Gastrocnemius medialis (tissue), 4 donors: ENCODE data around the gene PLEKHG3. TPM values are rescaled to one million over a fixed set of nuclear protein-coding genes. Genes with fewer than 3 reads are reported as not detected.

Experiments used
- ATAC-seq, 2 donors: fragments of 150-250 bp; one replicate each; pipeline ENCODE4 v1.9.1; 2016
- DNase-seq, 2 donors: peaks; one replicate each; pipeline ENCODE4 v3.0.0-alpha.2; 2019
- H3K27ac ChIP-seq, 4 donors: fragments of 200-600 bp; sonication (generic); 1 replicate in 1 of 4; 2 replicates in 3 of 4; pipeline ENCODE4 v1.5.1; 2016 to 2018; ENCODE audit warnings: mild to moderate bottlenecking in 2 of 4, moderate library complexity in 1 of 4
- H3K27me3 ChIP-seq, 3 donors: fragments of 200-600 bp; sonication (generic) in 2 of 3; 1 replicate in 1 of 3; 2 replicates in 2 of 3; pipeline versions ENCODE4 v1.5.1 to v1.6.0; 2016 to 2019; ENCODE audit warnings: mild to moderate bottlenecking in 1 of 3, moderate library complexity in 1 of 3
- H3K36me3 ChIP-seq, 2 donors: fragments of 200-600 bp; sonication (generic) in 1 of 2; one replicate each; pipeline ENCODE4 v1.5.1; 2017 to 2018
- H3K4me1 ChIP-seq, 2 donors: fragments of 200-600 bp; sonication (generic) in 1 of 2; one replicate each; pipeline ENCODE4 v1.5.1; 2016 to 2017; ENCODE audit warnings: mild to moderate bottlenecking in 2 of 2
- H3K4me3 ChIP-seq, 4 donors: fragments of 200-600 bp; sonication (generic) in 3 of 4; 1 replicate in 1 of 4; 2 replicates in 3 of 4; pipeline ENCODE4 v1.5.1; 2016 to 2019; ENCODE audit warnings: mild to moderate bottlenecking in 2 of 4
- H3K9me3 ChIP-seq, 3 donors: fragments of 200-600 bp; sonication (generic) in 2 of 3; 1 replicate in 1 of 3; 2 replicates in 2 of 3; pipeline ENCODE4 v1.5.1; 2016 to 2019
- POLR2A ChIP-seq, 2 donors: fragments of 450-650 bp; IDR thresholded peaks; one replicate each; pipeline ENCODE4 v1.6.1; 2017; ENCODE audit warnings: antibody characterized with exemption in 2 of 2, mild to moderate bottlenecking in 2 of 2, moderate library complexity in 2 of 2
- in situ Hi-C, 4 donors: fragments of 200-750 bp; cut with MboI; loops; one replicate each; pipeline versions ENCODE4 v1.15.0 to v1.8.0; 2017; ENCODE audit warnings: low sequenced_read_pairs in 4 of 4
- intact Hi-C: fragments of 100-400 bp; cut with DNase I; formaldehyde crosslinking; loops from one replicate; pipeline ENCODE4 v1.15.1; 2023; ENCODE audit warnings: low total_unique reads
- microRNA-seq, 2 donors: library from miRNA; unstranded; fragments of <30 nt; microRNA quantifications; one replicate each; pipeline ENCODE4, GENCODE V29; 2016; ENCODE audit warnings: borderline replicate concordance in 2 of 2
- total RNA-seq, 4 donors: library from RNA; depleted of rRNA; stranded (reverse); fragments of >200 nt; gene quantifications; one replicate each; pipeline versions ENCODE4 v1.1.0 to v1.2.3, GENCODE V29; 2016
- TF ChIP-seq, protein P1 (sequence below), 5 experiments: fragments of 450-650 bp in 3 of 5; fragments of 200-600 bp in 2 of 5; sonication (generic) in 2 of 5; IDR thresholded peaks in 4 of 5; conservative IDR thresholded peaks in 1 of 5; 1 replicate in 4 of 5; 2 replicates in 1 of 5; pipeline ENCODE4 v1.5.1; 2016 to 2019; ENCODE audit warnings: antibody characterized with exemption in 5 of 5, mild to moderate bottlenecking in 3 of 5, moderate library complexity in 3 of 5

The PLEKHG3 gene
- total RNA-seq, 4 donors from 2014 or later = 8.8 to 18.8 (median 14.5) TPM

DNA sequence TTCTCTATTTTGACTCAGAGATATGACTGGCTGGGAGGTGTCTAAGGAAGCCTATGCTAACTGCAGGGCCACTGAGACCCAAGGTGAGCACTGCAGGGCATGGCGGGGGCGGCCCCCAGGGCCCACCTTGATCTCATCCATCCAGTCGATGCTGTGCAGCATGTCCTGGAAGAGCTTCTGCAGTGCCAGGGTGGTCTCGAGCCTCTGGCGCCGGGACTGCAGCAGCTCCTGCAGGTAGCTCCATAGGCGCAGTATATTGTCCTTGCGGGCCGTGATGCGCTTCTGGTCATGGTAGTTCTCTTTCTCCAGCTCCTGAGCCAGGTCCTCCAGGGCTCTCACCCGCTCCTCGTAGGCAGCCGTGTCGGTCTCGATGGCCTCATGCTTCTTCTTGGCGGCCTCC is 91.0 kb downstream of the PLEKHG3 start:
- no peaks in the 10 kb centered on the region for H3K27me3 ChIP-seq
- intact Hi-C loops (no loop called here), in situ Hi-C loops (no loop called here)
- H3K27ac ChIP-seq = no peak overlapping the region
- ATAC-seq (no peak), DNase-seq (no peak)
- H3K36me3 ChIP-seq = peaks cover 3 to 98% of the 10 kb centered on the region in 2 donors
- H3K9me3 ChIP-seq = no peaks in the 10 kb centered on the region
- no peak overlapping the region for H3K4me3 ChIP-seq
- TF ChIP-seq, protein P1, sequence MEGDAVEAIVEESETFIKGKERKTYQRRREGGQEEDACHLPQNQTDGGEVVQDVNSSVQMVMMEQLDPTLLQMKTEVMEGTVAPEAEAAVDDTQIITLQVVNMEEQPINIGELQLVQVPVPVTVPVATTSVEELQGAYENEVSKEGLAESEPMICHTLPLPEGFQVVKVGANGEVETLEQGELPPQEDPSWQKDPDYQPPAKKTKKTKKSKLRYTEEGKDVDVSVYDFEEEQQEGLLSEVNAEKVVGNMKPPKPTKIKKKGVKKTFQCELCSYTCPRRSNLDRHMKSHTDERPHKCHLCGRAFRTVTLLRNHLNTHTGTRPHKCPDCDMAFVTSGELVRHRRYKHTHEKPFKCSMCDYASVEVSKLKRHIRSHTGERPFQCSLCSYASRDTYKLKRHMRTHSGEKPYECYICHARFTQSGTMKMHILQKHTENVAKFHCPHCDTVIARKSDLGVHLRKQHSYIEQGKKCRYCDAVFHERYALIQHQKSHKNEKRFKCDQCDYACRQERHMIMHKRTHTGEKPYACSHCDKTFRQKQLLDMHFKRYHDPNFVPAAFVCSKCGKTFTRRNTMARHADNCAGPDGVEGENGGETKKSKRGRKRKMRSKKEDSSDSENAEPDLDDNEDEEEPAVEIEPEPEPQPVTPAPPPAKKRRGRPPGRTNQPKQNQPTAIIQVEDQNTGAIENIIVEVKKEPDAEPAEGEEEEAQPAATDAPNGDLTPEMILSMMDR (IDR thresholded peaks at IDR 0.05 in 4 of 5, conservative IDR thresholded peaks at IDR 0.05 in 1 of 5) = no peak
- no peak for TF ChIP-seq POLR2A (IDR thresholded peaks at IDR 0.05)
- peaks cover 0 to 7% of the 10 kb centered on the region in 2 donors for H3K4me1 ChIP-seq

DNA sequence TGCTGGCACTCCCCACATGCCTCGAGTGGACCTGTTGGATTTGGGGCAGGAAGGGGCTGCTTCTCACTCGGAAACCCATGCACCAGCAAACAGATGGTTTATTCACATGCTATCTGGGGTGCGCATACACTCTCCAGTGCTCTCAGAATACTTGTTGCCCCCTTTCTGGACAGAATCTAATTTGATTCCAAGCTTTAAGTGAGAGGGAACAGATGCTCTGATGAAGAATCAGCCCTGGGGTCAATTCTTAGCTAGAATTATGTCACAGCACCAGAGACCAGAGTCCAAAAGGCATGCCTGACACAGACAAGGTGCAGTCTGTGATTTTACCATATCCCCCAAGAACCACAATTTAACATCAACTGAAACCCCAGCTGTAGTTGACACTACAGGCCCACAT is 91.7 kb downstream of the PLEKHG3 start:
- intact Hi-C loops = no loop called here
- Histone ChIP-seq H3K9me3 (no peaks in the 10 kb centered on the region), H3K27me3 (no peaks in the 10 kb centered on the region), H3K27ac (no peak overlapping the region), H3K36me3 (peaks cover 3 to 98% of the 10 kb centered on the region in 2 donors), H3K4me1 (peaks cover 0 to 3% of the 10 kb centered on the region in 2 donors), H3K4me3 (no peak overlapping the region)
- TF ChIP-seq POLR2A (IDR thresholded peaks at IDR 0.05) = no peak
- TF ChIP-seq, protein P1 (IDR thresholded peaks at IDR 0.05 in 4 of 5, conservative IDR thresholded peaks at IDR 0.05 in 1 of 5) = no peak
- in situ Hi-C loops = no loop called here
- no peak for ATAC-seq
- DNase-seq = no peak

DNA sequence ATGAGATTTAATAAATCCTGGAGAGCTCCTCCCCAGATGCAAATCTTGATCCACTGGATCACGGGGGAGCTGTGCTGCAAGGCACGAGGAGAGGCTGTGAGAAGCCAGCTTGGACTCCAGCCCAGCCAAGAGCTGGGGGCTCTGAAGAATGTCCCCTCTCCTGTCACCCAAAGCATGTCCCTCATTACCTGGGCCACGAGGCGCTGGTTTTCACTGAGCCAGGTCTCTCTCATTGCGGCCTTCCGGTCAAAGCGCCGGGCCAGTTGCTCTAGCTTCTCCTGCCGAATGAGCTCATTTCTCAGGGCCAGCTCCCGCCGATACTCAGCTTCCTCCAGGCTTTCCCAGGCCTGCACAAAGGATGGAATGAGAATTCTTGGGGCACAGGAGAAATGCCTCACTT is 92.1 kb downstream of the PLEKHG3 start:
- in situ Hi-C loops = no loop called here
- no peak for ATAC-seq
- no peaks in the 10 kb centered on the region for H3K27me3 ChIP-seq
- no peak overlapping the region for H3K4me3 ChIP-seq
- H3K9me3 ChIP-seq = no peaks in the 10 kb centered on the region
- H3K27ac ChIP-seq = no peak overlapping the region
- no peaks in the 10 kb centered on the region for H3K4me1 ChIP-seq
- intact Hi-C loops = no loop called here
- no peak for TF ChIP-seq POLR2A (IDR thresholded peaks at IDR 0.05)
- TF ChIP-seq, protein P1 (IDR thresholded peaks at IDR 0.05 in 4 of 5, conservative IDR thresholded peaks at IDR 0.05 in 1 of 5) = no peak
- DNase-seq = no peak
- peaks cover 3 to 99% of the 10 kb centered on the region in 2 donors for H3K36me3 ChIP-seq

DNA sequence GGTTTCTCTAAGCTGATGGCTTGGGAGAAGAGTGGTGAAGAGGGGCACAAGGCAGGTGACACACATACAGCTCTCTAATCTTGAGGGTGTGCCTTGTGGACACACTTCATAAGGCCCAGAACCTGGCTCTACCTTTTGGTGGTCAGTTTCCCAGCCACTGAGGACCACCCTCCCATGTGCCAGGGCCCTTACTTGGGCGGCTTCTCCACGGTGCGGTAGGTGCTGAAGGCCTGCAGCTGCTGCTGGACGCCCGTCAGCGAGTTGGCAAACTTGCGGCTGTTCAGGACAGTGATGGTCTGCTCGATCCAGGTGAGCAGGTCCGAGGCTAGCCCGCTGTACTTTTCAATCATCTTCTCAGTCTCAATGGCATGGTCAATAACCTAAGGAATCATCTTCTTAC is 95.3 kb downstream of the PLEKHG3 start:
- H3K4me3 ChIP-seq = no peak overlapping the region
- intact Hi-C loops (no loop called here), in situ Hi-C loops (no loop called here)
- TF ChIP-seq, protein P1 (IDR thresholded peaks at IDR 0.05 in 4 of 5, conservative IDR thresholded peaks at IDR 0.05 in 1 of 5) = no peak
- no peak for TF ChIP-seq POLR2A (IDR thresholded peaks at IDR 0.05)
- DNase-seq (no peak), ATAC-seq (no peak)
- H3K9me3 ChIP-seq = no peaks in the 10 kb centered on the region
- no peaks in the 10 kb centered on the region for H3K27me3 ChIP-seq
- H3K27ac ChIP-seq = peak overlapping the region in 1 of 4 donors; percentile 31
- peaks cover 3 to 91% of the 10 kb centered on the region in 2 donors for H3K36me3 ChIP-seq
- no peaks in the 10 kb centered on the region for H3K4me1 ChIP-seq

Small RNA genes lying within 50 kb of the gene (microRNA-seq; reads per million reads assigned to microRNA genes)
- 0 reads per million in 2 donors for gene MIR7855

Other genes with a start within 250 kb of the PLEKHG3 start
- under 1 TPM; 0.04 to 0.87 (median 0.42) TPM for gene AKAP5, start 238.9 kb upstream of the PLEKHG3 start, total RNA-seq
- 10 to 100 TPM in 2 of 4 donors, 1 to 10 TPM in 2; 6.9 to 13.7 (median 10.4) TPM for gene ZBTB25, start 200.6 kb upstream of the PLEKHG3 start, total RNA-seq
- gene ZBTB1, start 199.7 kb upstream of the PLEKHG3 start, total RNA-seq = 10 to 100 TPM; 36.9 to 49.2 (median 38.0) TPM
- 100 to 1,000 TPM in 2 of 4 donors, 10 to 100 TPM in 2; 69.6 to 113 (median 96.4) TPM for gene HSPA2, start 163.7 kb upstream of the PLEKHG3 start, total RNA-seq
- 1 to 10 TPM in 1 of 4 donors, under 1 TPM in 2, not detected in 1; 0.31 to 2.4 (median 0.55) TPM for gene PPP1R36, start 154.5 kb upstream of the PLEKHG3 start, total RNA-seq
- 100 to 1,000 TPM; 123 to 554 (median 266) TPM for gene SPTB, start 175.5 kb downstream of the PLEKHG3 start, total RNA-seq
- gene CHURC1, start 210.0 kb downstream of the PLEKHG3 start, total RNA-seq = 100 to 1,000 TPM in 1 of 4 donors, 10 to 100 TPM in 3; 47.9 to 108 (median 79.6) TPM
- 1 to 10 TPM in 1 of 4 donors, under 1 TPM in 2, not detected in 1; 0.49 to 1.4 (median 0.61) TPM for gene GPX2, start 238.3 kb downstream of the PLEKHG3 start, total RNA-seq